ENCODE results near the gene GRM8.

GRM8 gene

GRCh38 chr7:127207806-127208205, 44.9 kb downstream of the GRM8 start:
- Histone ChIP-seq H3K9ac (ENCODE audit: low read depth, low read length, poor library complexity, severe bottlenecking) (no peak overlapping the region), H3K9me2 (replicated peaks; ENCODE audit: low read depth, low read length) (no peaks in the 10 kb centered on the region), H3K4me1 (ENCODE audit: insufficient read depth, low read length, poor library complexity, severe bottlenecking) (no peaks in the 10 kb centered on the region), H2AFZ (ENCODE audit: low read length) (no peak overlapping the region), H3F3A (ENCODE audit: low read depth) (no peaks in the 10 kb centered on the region), H3K27me3 (ENCODE audit: insufficient read depth, low read length, poor library complexity, severe bottlenecking) (no peaks in the 10 kb centered on the region), H3K4me2 (ENCODE audit: low read depth, low read length, poor library complexity, severe bottlenecking) (no peak overlapping the region), H3K36me3 (ENCODE audit: insufficient read depth, low read length) (no peaks in the 10 kb centered on the region), H3K79me2 (ENCODE audit: insufficient read depth, low read length) (no peaks in the 10 kb centered on the region), H3K4me3 (ENCODE audit: low read length, poor library complexity, severe bottlenecking) (no peak overlapping the region), H4K20me1 (ENCODE audit: insufficient read depth, low read length, poor library complexity, severe bottlenecking) (no peaks in the 10 kb centered on the region), H3K9me3 (ENCODE audit: insufficient read depth, low read depth, low read length) (no peaks in the 10 kb centered on the region)
- no peak for TF ChIP-seq EZH2phosphoT487 (IDR thresholded peaks at IDR 0.05; ENCODE audit: borderline replicate concordance)
- TF ChIP-seq CTCF (conservative IDR thresholded peaks at IDR 0.05; ENCODE audit: low read length), result no peak

GRCh38 chr7:127207230-127207629, 45.5 kb downstream of the GRM8 start:
- TF ChIP-seq EZH2phosphoT487 (IDR thresholded peaks at IDR 0.05; ENCODE audit: borderline replicate concordance) (no peak), CTCF (conservative IDR thresholded peaks at IDR 0.05; ENCODE audit: low read length) (no peak)
- Histone ChIP-seq H3K4me3 (ENCODE audit: low read length, poor library complexity, severe bottlenecking) (no peak overlapping the region), H3K9me2 (replicated peaks; ENCODE audit: low read depth, low read length) (no peaks in the 10 kb centered on the region), H3F3A (ENCODE audit: low read depth) (no peaks in the 10 kb centered on the region), H2AFZ (ENCODE audit: low read length) (no peak overlapping the region), H3K9ac (ENCODE audit: low read depth, low read length, poor library complexity, severe bottlenecking) (no peak overlapping the region), H4K20me1 (ENCODE audit: insufficient read depth, low read length, poor library complexity, severe bottlenecking) (no peaks in the 10 kb centered on the region), H3K79me2 (ENCODE audit: insufficient read depth, low read length) (no peaks in the 10 kb centered on the region), H3K9me3 (ENCODE audit: insufficient read depth, low read depth, low read length) (no peaks in the 10 kb centered on the region), H3K27me3 (ENCODE audit: insufficient read depth, low read length, poor library complexity, severe bottlenecking) (no peaks in the 10 kb centered on the region), H3K4me2 (ENCODE audit: low read depth, low read length, poor library complexity, severe bottlenecking) (no peak overlapping the region), H3K36me3 (ENCODE audit: insufficient read depth, low read length) (no peaks in the 10 kb centered on the region), H3K4me1 (ENCODE audit: insufficient read depth, low read length, poor library complexity, severe bottlenecking) (no peaks in the 10 kb centered on the region)

- no peaks in the 10 kb centered on the region for H3K9me3 ChIP-seq (ENCODE audit: insufficient read depth, low read depth, low read length)
- H2AFZ ChIP-seq (ENCODE audit: low read length), result no peak overlapping the region
- TF ChIP-seq CTCF (conservative IDR thresholded peaks at IDR 0.05; ENCODE audit: low read length) (no peak), EZH2phosphoT487 (IDR thresholded peaks at IDR 0.05; ENCODE audit: borderline replicate concordance) (no peak)
- no peaks in the 10 kb centered on the region for H3F3A ChIP-seq (ENCODE audit: low read depth)
- H3K79me2 ChIP-seq (ENCODE audit: insufficient read depth, low read length), result no peaks in the 10 kb centered on the region
- H3K4me2 ChIP-seq (ENCODE audit: low read depth, low read length, poor library complexity, severe bottlenecking), result no peak overlapping the region
- no peak overlapping the region for H3K9ac ChIP-seq (ENCODE audit: low read depth, low read length, poor library complexity, severe bottlenecking)
- H3K9me2 ChIP-seq (replicated peaks; ENCODE audit: low read depth, low read length), result no peaks in the 10 kb centered on the region
- no peaks in the 10 kb centered on the region for H3K36me3 ChIP-seq (ENCODE audit: insufficient read depth, low read length)
- H3K4me1 ChIP-seq (ENCODE audit: insufficient read depth, low read length, poor library complexity, severe bottlenecking), result no peaks in the 10 kb centered on the region
- H3K27me3 ChIP-seq (ENCODE audit: insufficient read depth, low read length, poor library complexity, severe bottlenecking), result no peaks in the 10 kb centered on the region
- H3K4me3 ChIP-seq (ENCODE audit: low read length, poor library complexity, severe bottlenecking), result no peak overlapping the region
- no peaks in the 10 kb centered on the region for H4K20me1 ChIP-seq (ENCODE audit: insufficient read depth, low read length, poor library complexity, severe bottlenecking)
Measured at GRCh38 chr7:127194571-127194970, 58.2 kb downstream of the GRM8 start.
